Mesenchymal stem cell (in vitro differentiated cells and primary cell): Measurements from ENCODE around the gene BICC1.

Experiments
- DNase-seq: peaks from one replicate; pipeline ENCODE4 v3.0.0-alpha.2; 2013
- H2AFZ ChIP-seq: one replicate; pipeline ENCODE4 v1.6.1; 2013; ENCODE audit warnings: low read depth, mild to moderate bottlenecking, control low read depth, inconsistent platforms, low read length, moderate library complexity
- H2AK5ac ChIP-seq: 2 replicates; pipeline ENCODE4 v1.6.1; 2013; ENCODE audit warnings: low read length, moderate library complexity, mild to moderate bottlenecking, inconsistent platforms; ENCODE audit not compliant: severe bottlenecking
- H2BK120ac ChIP-seq: one replicate; pipeline ENCODE4 v1.6.1; 2013; ENCODE audit warnings: low read depth, mild to moderate bottlenecking, inconsistent platforms, low read length, moderate library complexity
- H2BK12ac ChIP-seq, 2 experiments: one replicate each; pipeline ENCODE4 v1.6.1; 2013; ENCODE audit warnings: inconsistent platforms in 2 of 2, low read length in 2 of 2, mild to moderate bottlenecking in 2 of 2, moderate library complexity in 2 of 2, control low read depth in 1 of 2
- H2BK15ac ChIP-seq: one replicate; pipeline ENCODE4 v1.6.1; 2013; ENCODE audit warnings: mild to moderate bottlenecking, low read depth, inconsistent platforms; ENCODE audit not compliant: poor library complexity, severe bottlenecking
- H2BK5ac ChIP-seq: 2 replicates; pipeline ENCODE4 v1.6.1; 2013; ENCODE audit warnings: low read depth, mild to moderate bottlenecking, low read length, control low read depth, inconsistent platforms; ENCODE audit not compliant: poor library complexity, severe bottlenecking
- H3K14ac ChIP-seq, 2 experiments: one replicate each; pipeline ENCODE4 v1.6.1; 2013; ENCODE audit warnings: inconsistent platforms in 2 of 2, low read length in 2 of 2, control low read depth in 1 of 2, mild to moderate bottlenecking in 1 of 2, moderate library complexity in 1 of 2
- H3K18ac ChIP-seq, 2 experiments: one replicate each; pipeline ENCODE4 v1.6.1; 2013; ENCODE audit warnings: inconsistent platforms in 2 of 2, low read length in 2 of 2, control low read depth in 1 of 2, low read depth in 1 of 2, mild to moderate bottlenecking in 1 of 2
- H3K23ac ChIP-seq, 2 experiments: one replicate each; pipeline ENCODE4 v1.6.1; 2013; ENCODE audit warnings: inconsistent platforms in 2 of 2, low read length in 2 of 2, mild to moderate bottlenecking in 2 of 2, moderate library complexity in 2 of 2, control low read depth in 1 of 2
- H3K27ac ChIP-seq: 2 replicates; pipeline ENCODE4 v1.5.1; 2013; ENCODE audit warnings: mild to moderate bottlenecking, moderate library complexity, low read length, control low read depth, inconsistent platforms; ENCODE audit not compliant: poor library complexity, severe bottlenecking
- H3K27me3 ChIP-seq, 2 experiments: 2 replicates each; pipeline versions ENCODE4 v1.6.1 to v1.7.0; 2013; ENCODE audit warnings: low read length in 2 of 2, mild to moderate bottlenecking in 2 of 2, moderate library complexity in 2 of 2, control low read depth in 1 of 2, inconsistent platforms in 1 of 2; ENCODE audit not compliant: control insufficient read depth in 1 of 2, insufficient read depth in 1 of 2
- H3K36me3 ChIP-seq, 2 experiments: 2 replicates each; pipeline versions ENCODE4 v1.6.1 to v1.7.0; 2013; ENCODE audit warnings: low read length in 2 of 2, control low read depth in 1 of 2, inconsistent platforms in 1 of 2, low read depth in 1 of 2, mild to moderate bottlenecking in 1 of 2; ENCODE audit not compliant: insufficient read depth in 2 of 2, control insufficient read depth in 1 of 2
- H3K4ac ChIP-seq, 2 experiments: one replicate each; pipeline ENCODE4 v1.6.1; 2013; ENCODE audit warnings: inconsistent platforms in 2 of 2, low read length in 2 of 2, mild to moderate bottlenecking in 2 of 2, moderate library complexity in 2 of 2, control low read depth in 1 of 2, low read depth in 1 of 2
- H3K4me1 ChIP-seq: 2 replicates; pipeline ENCODE4 v1.6.1; 2013; ENCODE audit warnings: low read depth, low read length, control low read depth; ENCODE audit not compliant: control insufficient read depth, insufficient read depth
- H3K4me2 ChIP-seq: 2 replicates; pipeline ENCODE4 v1.6.1; 2013; ENCODE audit warnings: low read length, mild to moderate bottlenecking, inconsistent platforms; ENCODE audit not compliant: poor library complexity, severe bottlenecking
- H3K4me3 ChIP-seq, 2 experiments: 2 replicates each; pipeline versions ENCODE4 v1.5.1 to v1.7.0; 2013; ENCODE audit warnings: low read length in 2 of 2, mild to moderate bottlenecking in 2 of 2, control low read depth in 1 of 2, low read depth in 1 of 2; ENCODE audit not compliant: insufficient read depth in 1 of 2
- H3K79me1 ChIP-seq: replicated peaks from 2 replicates; pipeline ENCODE4 v1.6.1; 2013; ENCODE audit warnings: mild to moderate bottlenecking, control low read depth, low read length, inconsistent platforms; ENCODE audit not compliant: poor library complexity, severe bottlenecking
- H3K9ac ChIP-seq: 2 replicates; pipeline ENCODE4 v1.7.0; 2013; ENCODE audit warnings: mild to moderate bottlenecking, low read length, moderate library complexity
- H3K9me3 ChIP-seq: 2 replicates; pipeline ENCODE4 v1.7.0; 2013; ENCODE audit warnings: mild to moderate bottlenecking, low read length; ENCODE audit not compliant: control insufficient read depth
- H4K8ac ChIP-seq: one replicate; pipeline ENCODE4 v1.6.1; 2013; ENCODE audit warnings: inconsistent platforms, mild to moderate bottlenecking, low read length, moderate library complexity
- H4K91ac ChIP-seq: one replicate; pipeline ENCODE4 v1.6.1; 2013; ENCODE audit warnings: mild to moderate bottlenecking, low read length, inconsistent platforms
- WGBS: methylation state at CpG from one replicate; pipeline ENCODE4 v1.1.7; 2013; ENCODE audit warnings: mixed read lengths; 5-methylcytosine and 5-hydroxymethylcytosine counted together

The BICC1 gene

DNA sequence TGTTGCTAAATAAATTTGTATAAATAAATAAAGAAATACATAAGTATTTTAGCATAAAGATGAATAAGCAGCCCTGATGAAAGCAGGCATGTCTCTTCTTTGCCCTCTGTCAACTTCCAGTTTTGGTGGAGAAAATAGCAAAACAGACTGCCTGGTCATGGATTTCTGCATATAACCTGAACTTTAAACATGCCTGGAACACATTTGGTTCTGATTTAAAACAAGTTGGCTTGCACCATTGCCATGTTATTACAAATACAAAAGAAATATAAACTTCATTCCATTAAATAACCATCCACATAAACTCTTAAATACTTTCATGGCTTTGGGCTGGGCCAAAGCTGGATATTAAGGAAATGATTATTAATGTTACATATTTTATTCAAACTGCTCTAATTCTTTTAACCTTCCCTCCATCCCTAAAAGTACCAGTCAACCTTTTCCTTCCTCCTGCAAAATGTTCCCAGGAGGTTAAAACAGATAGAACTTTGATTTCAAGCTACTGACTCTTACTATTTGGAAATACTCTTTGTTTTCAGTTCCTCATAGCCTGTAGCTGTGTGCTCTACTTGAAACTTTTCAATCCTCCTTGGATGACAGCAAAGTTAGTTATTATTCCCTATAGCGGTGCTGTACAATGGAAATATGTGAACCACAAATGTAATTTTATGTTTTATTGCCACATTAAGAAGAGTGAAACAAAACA, 96.3 kb downstream of the BICC1 start:
- H2BK120ac ChIP-seq, result no peak overlapping the region
- H2BK12ac ChIP-seq, result no peak overlapping the region
- H3K9ac ChIP-seq, result peak overlapping the region; percentile 12
- no peak for DNase-seq
- H3K27me3 ChIP-seq, result no peaks in the 10 kb centered on the region
- no peak overlapping the region for H4K91ac ChIP-seq
- H3K23ac ChIP-seq, result no peak overlapping the region
- H2AK5ac ChIP-seq, result no peak overlapping the region
- no CpG with 5 or more reads among the region's 1 CpG for WGBS
- H2BK15ac ChIP-seq, result no peak overlapping the region
- no peak overlapping the region for H3K4ac ChIP-seq
- peaks cover 3% of the 10 kb centered on the region for H3K4me1 ChIP-seq
- no peak overlapping the region for H3K18ac ChIP-seq
- H3K14ac ChIP-seq, result no peak overlapping the region
- no peak overlapping the region for H4K8ac ChIP-seq
- no peak overlapping the region for H3K4me2 ChIP-seq
- H3K27ac ChIP-seq, result peak overlapping the region; percentile 82
- H2AFZ ChIP-seq, result no peak overlapping the region
- no peaks in the 10 kb centered on the region for H3K9me3 ChIP-seq
- peaks cover 0 to 47% of the 10 kb centered on the region in 2 experiments for H3K36me3 ChIP-seq
- peaks cover 2% of the 10 kb centered on the region for H3K79me1 ChIP-seq
- no peak overlapping the region for H2BK5ac ChIP-seq
- no peak overlapping the region for H3K4me3 ChIP-seq

DNA sequence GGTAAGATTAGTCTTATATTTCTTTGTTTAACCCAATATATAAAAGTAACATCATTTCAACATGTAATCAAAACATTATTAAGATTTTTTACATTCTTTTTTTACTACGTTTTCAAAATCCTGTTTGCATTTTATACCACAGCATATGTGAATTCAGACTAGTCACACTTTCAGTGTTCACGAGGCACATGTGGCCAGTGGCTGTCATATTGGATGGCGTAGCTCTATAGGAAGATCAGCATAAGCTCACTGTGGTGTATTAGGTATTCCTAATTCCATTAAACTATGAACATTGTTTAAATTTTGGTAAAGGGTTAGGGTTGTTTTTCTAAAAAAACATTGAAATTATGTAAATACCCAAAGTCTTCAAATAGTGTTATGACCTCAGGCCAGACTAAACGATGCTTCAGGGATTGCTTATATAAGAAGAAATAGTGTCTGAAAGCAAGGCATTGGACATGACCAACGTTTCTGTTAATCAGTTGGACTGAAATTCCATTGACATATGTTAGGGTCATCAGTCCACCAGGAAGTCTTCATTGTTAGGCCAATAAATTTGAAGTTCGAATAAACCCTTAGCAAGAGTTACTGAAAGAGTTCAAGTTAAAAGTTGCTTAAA, 97.0 kb downstream of the BICC1 start:
- Histone ChIP-seq H3K18ac (no peak overlapping the region), H3K27me3 (no peaks in the 10 kb centered on the region), H3K4me2 (no peak overlapping the region), H2BK120ac (no peak overlapping the region), H3K4ac (no peak overlapping the region), H4K91ac (no peak overlapping the region), H2BK15ac (no peak overlapping the region), H2AFZ (no peak overlapping the region), H3K4me3 (no peak overlapping the region), H3K14ac (no peak overlapping the region), H2BK12ac (no peak overlapping the region), H3K23ac (no peak overlapping the region), H3K9me3 (no peaks in the 10 kb centered on the region), H3K36me3 (peaks cover 0 to 52% of the 10 kb centered on the region in 2 experiments), H4K8ac (no peak overlapping the region), H3K4me1 (peaks cover 3% of the 10 kb centered on the region), H3K9ac (peak overlapping the region; percentile 12), H2AK5ac (no peak overlapping the region), H2BK5ac (no peak overlapping the region), H3K27ac (no peak overlapping the region), H3K79me1 (peaks cover 1% of the 10 kb centered on the region)
- no peak for DNase-seq
- 80% methylated on average over 5 of the region's 6 CpGs for WGBS

DNA sequence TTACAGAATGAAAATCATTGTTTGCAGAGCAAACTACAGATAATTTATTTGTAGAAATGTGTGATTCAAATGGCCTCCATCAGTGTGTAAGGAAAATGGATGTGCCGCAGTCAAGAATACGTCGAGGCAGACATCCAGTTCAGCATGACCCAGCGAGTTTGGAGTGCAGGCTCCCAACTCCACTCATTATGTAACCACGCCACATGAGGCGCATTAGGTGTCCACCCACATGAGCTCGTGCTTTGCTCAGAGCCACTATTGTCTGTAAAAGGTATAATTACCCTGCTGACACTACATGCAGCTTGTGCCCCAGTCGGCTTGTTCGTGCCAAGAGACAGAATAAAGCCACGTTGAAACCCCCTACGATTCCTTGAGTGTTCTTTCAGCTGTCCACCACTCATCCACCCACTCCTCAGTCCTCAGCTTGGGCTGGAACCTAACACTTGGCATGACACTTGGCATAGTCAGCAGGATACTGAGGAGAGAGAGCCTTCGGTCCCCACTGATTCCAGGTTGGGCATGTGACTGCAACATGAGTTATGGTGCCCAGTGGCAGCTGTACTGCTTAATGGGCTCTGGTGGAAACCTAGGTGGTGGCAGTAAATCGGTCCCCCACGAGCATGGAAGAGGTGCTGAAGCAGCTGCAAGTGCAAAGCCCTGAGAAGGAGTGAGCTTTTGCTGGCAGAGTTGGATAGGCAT, 102.7 kb downstream of the BICC1 start:
- Histone ChIP-seq H4K8ac (no peak overlapping the region), H3K23ac (no peak overlapping the region), H2BK15ac (no peak overlapping the region), H3K27me3 (no peaks in the 10 kb centered on the region), H3K36me3 (peaks cover 34 to 68% of the 10 kb centered on the region in 2 experiments), H4K91ac (no peak overlapping the region), H3K14ac (no peak overlapping the region), H3K4me3 (no peak overlapping the region), H2BK5ac (no peak overlapping the region), H3K4me1 (peaks cover 8% of the 10 kb centered on the region), H2BK12ac (no peak overlapping the region), H3K4me2 (no peak overlapping the region), H2BK120ac (no peak overlapping the region), H3K9me3 (no peaks in the 10 kb centered on the region), H3K9ac (no peak overlapping the region), H3K79me1 (peaks cover 6% of the 10 kb centered on the region), H2AK5ac (no peak overlapping the region), H3K18ac (no peak overlapping the region), H2AFZ (no peak overlapping the region), H3K27ac (no peak overlapping the region), H3K4ac (no peak overlapping the region)
- no peak for DNase-seq
- WGBS, result 91% methylated on average over 14 of the region's 14 CpGs

DNA sequence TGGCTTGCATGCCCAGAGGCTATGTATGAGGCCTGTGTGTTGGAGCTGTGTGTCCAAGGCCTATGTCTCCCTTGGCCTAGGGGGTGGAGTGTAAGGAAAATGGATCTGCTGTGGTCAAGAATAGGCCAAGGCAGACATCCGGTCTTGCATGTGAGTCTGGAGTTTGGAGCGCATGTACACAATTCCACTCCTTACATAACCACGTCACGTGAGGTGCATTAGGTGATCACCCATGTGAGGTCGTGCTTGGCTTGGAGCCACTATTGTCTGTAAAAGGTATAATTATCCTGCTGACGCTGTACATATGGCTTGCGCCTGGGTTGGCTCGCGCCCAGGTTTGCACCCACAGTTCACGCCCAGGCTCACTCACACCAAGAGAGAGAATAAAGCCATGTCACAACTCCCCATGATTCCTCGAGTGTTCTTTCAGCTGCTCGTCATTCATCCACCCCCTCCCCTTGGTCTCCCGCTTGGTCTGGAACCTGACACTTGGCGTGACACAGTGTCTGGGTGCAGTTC, 105.5 kb downstream of the BICC1 start:
- Histone ChIP-seq H3K4me3 (no peak overlapping the region), H2AFZ (no peak overlapping the region), H4K8ac (no peak overlapping the region), H3K4me1 (peaks cover 12% of the 10 kb centered on the region), H2BK5ac (no peak overlapping the region), H3K23ac (no peak overlapping the region), H3K36me3 (peaks cover 42 to 81% of the 10 kb centered on the region in 2 experiments), H3K4ac (no peak overlapping the region), H3K9ac (no peak overlapping the region), H3K4me2 (no peak overlapping the region), H3K18ac (no peak overlapping the region), H4K91ac (no peak overlapping the region), H2BK15ac (no peak overlapping the region), H2BK120ac (no peak overlapping the region), H3K27ac (no peak overlapping the region), H3K9me3 (no peaks in the 10 kb centered on the region), H3K14ac (no peak overlapping the region), H2AK5ac (no peak overlapping the region), H3K79me1 (peaks cover 6% of the 10 kb centered on the region), H3K27me3 (no peaks in the 10 kb centered on the region), H2BK12ac (no peak overlapping the region)
- DNase-seq, result no peak
- WGBS, result 98% methylated on average over 14 of the region's 14 CpGs
